Measurements from ENCODE around the gene ZNF766. TPM values are rescaled to one million over a fixed set of nuclear protein-coding genes. Genes with fewer than 3 reads are reported as not detected.

Gene ZNF766
- total and polyA plus RNA-seq, 9 of the 15 experiments (the other 6 are each of a cell fraction or from before 2014, with no cell fraction given), result 6.7 to 23.0 (median 11.2) TPM

GRCh38 chr19:52335768-52336116 lies 66.4 kb downstream of the ZNF766 start:
- Histone ChIP-seq H3K36me3 (ENCODE audit: control insufficient read depth, insufficient read depth, low read length) (no peaks in the 10 kb centered on the region), H3K27me3 (ENCODE audit: control insufficient read depth in 2 of 2, insufficient read depth in 2 of 2, low read length in 2 of 2) (no peaks in the 10 kb centered on the region), H3K9me3 (replicated peaks; ENCODE audit: control insufficient read depth, insufficient read depth, low read depth, low read length) (0 out of 2 replicates have a peak, but pooled peaks cover 1% of the 10 kb centered on the region), H3K4me3 (no peak overlapping the region), H3K27ac (ENCODE audit: extremely low read depth, low read depth, low read length) (no peak overlapping the region), H3K9ac (ENCODE audit: insufficient read depth in 1 of 2, low read depth in 2 of 2, low read length in 2 of 2) (no peak overlapping the region), H2AFZ (ENCODE audit: low read depth, low read length) (no peak overlapping the region), H3K4me2 (ENCODE audit: insufficient read depth, low read length) (no peak overlapping the region), H4K20me1 (replicated peaks; ENCODE audit: control insufficient read depth, insufficient read depth, low read length) (no peaks in the 10 kb centered on the region), H3K79me2 (ENCODE audit: control insufficient read depth, insufficient read depth, low read length) (no peaks in the 10 kb centered on the region), H3K4me1 (replicated peaks in 1 of 2; ENCODE audit: control insufficient read depth in 2 of 2, insufficient read depth in 2 of 2, low read length in 2 of 2) (peaks cover 0 to 7% of the 10 kb centered on the region in 2 experiments; a peak in 2 of 5 replicates), H3K9me1 (ENCODE audit: control insufficient read depth, insufficient read depth, low read length) (no peaks in the 10 kb centered on the region)
- no peak for FAIRE-seq
- DNase-seq (ENCODE audit: extremely low read depth in 1 of 4, low spot score in 3 of 4), result no peak
- 22% methylated on average over 9 of the region's 9 CpGs for WGBS (ENCODE audit: insufficient coverage, low coverage, missing lambda C conversion rate)
- CTCF ChIA-PET (ENCODE audit: low intra/inter-chr PET ratio), result no interaction called here
- in situ Hi-C loops (cut with MboI) (no loop called here), intact Hi-C loops (cut with micrococcal nuclease) (no loop called here)
- no TSS peak for BruUV-seq (replicated peaks)
- no peak for ATAC-seq
- POLR2A ChIA-PET, result no interaction called here
- TF ChIP-seq, protein P1, sequence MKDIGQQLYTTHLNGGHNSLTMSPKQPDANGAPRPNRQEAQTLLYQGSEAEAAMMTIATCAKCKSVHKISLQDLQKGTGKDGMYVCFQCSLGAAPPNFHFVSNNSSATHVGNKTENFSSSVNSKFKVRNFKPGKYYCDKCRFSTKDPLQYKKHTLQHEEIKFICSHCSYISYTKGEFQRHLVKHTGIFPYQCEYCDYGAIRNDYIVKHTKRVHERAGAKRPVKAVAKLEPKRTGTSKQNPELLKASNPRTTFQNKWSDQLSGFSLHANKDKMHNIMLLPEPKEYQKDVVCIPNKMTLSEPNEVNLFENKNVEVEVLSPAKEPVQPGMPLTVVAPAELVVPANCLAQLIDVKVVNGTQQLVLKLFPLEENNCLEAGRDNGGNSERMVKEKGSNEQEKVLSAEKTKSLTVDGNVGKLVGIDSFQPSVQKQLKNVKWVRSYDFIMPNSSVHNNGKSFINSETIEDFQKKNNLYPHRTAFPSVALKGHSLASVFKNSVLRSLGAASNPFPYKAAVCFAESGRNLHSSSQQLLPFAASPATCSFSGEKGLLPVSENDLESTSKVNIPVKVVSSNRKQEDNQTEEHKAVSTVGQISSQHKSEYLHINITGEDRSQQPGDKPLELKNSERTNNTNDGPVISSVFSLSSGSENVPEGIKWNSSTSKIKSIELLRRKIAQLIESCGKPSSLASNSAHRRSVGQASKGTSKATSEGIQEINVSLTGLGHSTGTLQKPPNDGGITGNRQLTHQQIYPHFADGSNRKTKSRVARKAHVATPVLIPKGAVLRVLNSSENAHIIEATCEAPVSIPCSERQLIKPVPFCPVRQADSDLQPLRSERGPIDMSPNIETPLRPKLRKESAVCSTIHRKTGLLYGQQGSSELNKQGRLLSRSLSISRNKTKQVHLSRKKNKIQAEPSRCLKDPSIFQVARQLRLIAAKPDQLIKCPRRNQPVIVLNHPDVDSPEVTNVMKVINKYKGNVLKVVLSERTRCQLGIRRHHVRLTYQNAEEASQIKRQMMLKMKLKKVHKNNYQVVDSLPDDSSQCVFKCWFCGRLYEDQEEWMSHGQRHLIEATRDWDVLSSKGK (CRISPR knock-in tag; IDR thresholded peaks at IDR 0.05), result no peak
- no peak for TF ChIP-seq CEBPG (CRISPR knock-in tag; IDR thresholded peaks at IDR 0.05)
- no peak for TF ChIP-seq CEBPG (tag; conservative IDR thresholded peaks at IDR 0.05 in 1 of 2, IDR thresholded peaks at IDR 0.05 in 1 of 2)
- TF ChIP-seq NFYB (IDR thresholded peaks at IDR 0.05; ENCODE audit: extremely low read depth, insufficient read length), result no peak
- no peak for TF ChIP-seq ZNF274 (IDR thresholded peaks at IDR 0.05; ENCODE audit: borderline replicate concordance, low read depth, low read length)
- no peak for TF ChIP-seq ZKSCAN1 (IDR thresholded peaks at IDR 0.05; ENCODE audit: low read depth, low read length)
- TF ChIP-seq ZBTB34 (CRISPR knock-in tag; IDR thresholded peaks at IDR 0.05), result no peak
- TF ChIP-seq NFRKB (IDR thresholded peaks at IDR 0.05; ENCODE audit: low read depth), result no peak
- TF ChIP-seq HMG20B (CRISPR knock-in tag; IDR thresholded peaks at IDR 0.05), result no peak
- TF ChIP-seq ZNF395 (CRISPR knock-in tag; IDR thresholded peaks at IDR 0.05), result no peak
- TF ChIP-seq ZNF175 (CRISPR knock-in tag; IDR thresholded peaks at IDR 0.05; ENCODE audit: low read depth), result no peak
- no peak for TF ChIP-seq ZNF3 (CRISPR knock-in tag; IDR thresholded peaks at IDR 0.05)
